KMS-11 (cell line): ENCODE data around the gene CCN5.

ENCODE experiments used
- H2AFZ ChIP-seq: fragments of 200-600 bp; sonication (generic); 2 replicates; pipeline ENCODE4 v1.6.1; 2016; ENCODE audit warnings: antibody characterized with exemption, mixed run types, low read depth
- H3K27ac ChIP-seq: fragments of 200-600 bp; sonication (generic); 2 replicates; pipeline ENCODE4 v1.6.1; 2016; ENCODE audit warnings: mild to moderate bottlenecking, mixed run types
- H3K27me3 ChIP-seq: fragments of 200-600 bp; sonication (generic); 2 replicates; pipeline ENCODE4 v1.6.1; 2017; ENCODE audit warnings: mild to moderate bottlenecking, low read depth, mixed run types, moderate library complexity; ENCODE audit not compliant: insufficient read depth
- H3K36me3 ChIP-seq: fragments of 200-600 bp; sonication (generic); 2 replicates; pipeline ENCODE4 v1.6.1; 2017; ENCODE audit warnings: mild to moderate bottlenecking, mixed run types; ENCODE audit not compliant: insufficient read depth
- H3K4me1 ChIP-seq: fragments of 200-600 bp; sonication (generic); 2 replicates; pipeline ENCODE4 v1.6.1; 2016; ENCODE audit warnings: mild to moderate bottlenecking, low read depth, mixed run types; ENCODE audit not compliant: poor library complexity, severe bottlenecking
- H3K4me2 ChIP-seq: fragments of 200-600 bp; sonication (generic); 2 replicates; pipeline ENCODE4 v1.7.0; 2016; ENCODE audit warnings: mild to moderate bottlenecking, mixed run types
- H3K4me3 ChIP-seq: fragments of 200-600 bp; sonication (generic); IDR thresholded peaks from 2 replicates; pipeline ENCODE4 v1.6.1; 2017; ENCODE audit warnings: low read depth, low read length, mixed read lengths; ENCODE audit not compliant: insufficient read depth
- H3K79me2 ChIP-seq: fragments of 200-600 bp; sonication (generic); 2 replicates; pipeline ENCODE4 v1.6.1; 2016; ENCODE audit warnings: low read depth, mixed run types; ENCODE audit not compliant: insufficient read depth
- H3K9ac ChIP-seq: fragments of 200-600 bp; sonication (generic); 2 replicates; pipeline ENCODE4 v1.6.1; 2016; ENCODE audit warnings: mild to moderate bottlenecking, mixed run types
- H4K20me1 ChIP-seq: fragments of 200-600 bp; sonication (generic); 2 replicates; pipeline ENCODE4 v1.6.1; 2016; ENCODE audit warnings: mild to moderate bottlenecking, mixed run types; ENCODE audit not compliant: insufficient read depth
- CTCF ChIP-seq: fragments of 200-600 bp; sonication (generic); conservative IDR thresholded peaks from 2 replicates; pipeline ENCODE4 v1.6.1; 2017; ENCODE audit warnings: low read depth, mild to moderate bottlenecking, antibody characterized with exemption, low read length, moderate library complexity, mixed read lengths

Gene CCN5

GRCh38 chr20:44702776-44703175 lies 12.4 kb upstream of the CCN5 start:
- Histone ChIP-seq H3K27ac (no peak overlapping the region), H3K4me2 (no peak overlapping the region), H3K9ac (no peak overlapping the region), H3K4me3 (no peak overlapping the region), H3K27me3 (peaks cover 86% of the 10 kb centered on the region), H3K4me1 (no peaks in the 10 kb centered on the region), H3K36me3 (no peaks in the 10 kb centered on the region), H3K79me2 (no peaks in the 10 kb centered on the region), H2AFZ (no peak overlapping the region), H4K20me1 (no peaks in the 10 kb centered on the region; the same call in 1 of the 2 replicates)
- no peak for TF ChIP-seq CTCF

- Histone ChIP-seq H3K4me2 (no peak overlapping the region), H3K4me3 (no peak overlapping the region), H3K36me3 (no peaks in the 10 kb centered on the region), H3K9ac (no peak overlapping the region), H3K27me3 (peaks cover 84% of the 10 kb centered on the region), H3K4me1 (no peaks in the 10 kb centered on the region), H4K20me1 (no peaks in the 10 kb centered on the region; the same call in 1 of the 2 replicates), H3K79me2 (no peaks in the 10 kb centered on the region), H2AFZ (no peak overlapping the region), H3K27ac (no peak overlapping the region)
- TF ChIP-seq CTCF, result no peak
These were observed 11.8 kb upstream of the CCN5 start for GRCh38 chr20:44703183-44703925.

GRCh38 chr20:44703956-44704488 lies 11.1 kb upstream of the CCN5 start:
- Histone ChIP-seq H3K4me1 (no peaks in the 10 kb centered on the region), H3K27me3 (peaks cover 83% of the 10 kb centered on the region), H3K4me3 (no peak overlapping the region), H3K27ac (no peak overlapping the region), H4K20me1 (no peaks in the 10 kb centered on the region; the same call in 1 of the 2 replicates), H3K4me2 (no peak overlapping the region), H2AFZ (no peak overlapping the region), H3K36me3 (no peaks in the 10 kb centered on the region), H3K79me2 (no peaks in the 10 kb centered on the region), H3K9ac (no peak overlapping the region)
- TF ChIP-seq CTCF, result no peak

- H3K9ac ChIP-seq, result no peak overlapping the region
- no peaks in the 10 kb centered on the region; the same call in 1 of the 2 replicates for H4K20me1 ChIP-seq
- no peak overlapping the region for H3K27ac ChIP-seq
- H3K4me1 ChIP-seq, result peaks cover 3% of the 10 kb centered on the region
- no peaks in the 10 kb centered on the region for H3K36me3 ChIP-seq
- H2AFZ ChIP-seq, result no peak overlapping the region
- no peak overlapping the region for H3K4me2 ChIP-seq
- peaks cover 87% of the 10 kb centered on the region for H3K27me3 ChIP-seq
- H3K4me3 ChIP-seq, result no peak overlapping the region
- H3K79me2 ChIP-seq, result no peaks in the 10 kb centered on the region
- TF ChIP-seq CTCF, result no peak
These were observed 10.6 kb upstream of the CCN5 start for GRCh38 chr20:44704551-44704971.
